ENCODE measurements around the gene FCRLB. TPM values are rescaled to one million over a fixed set of nuclear protein-coding genes. Genes with fewer than 3 reads are reported as not detected.

The FCRLB gene
- total RNA-seq, 1 experiment from 2014 or later = 17.0 TPM

Small RNA genes within 50 kb of the gene (small RNA-seq; reads per million reads assigned to genes)
- gene RF00019 (not detected), gene RN7SL466P (not detected)

Other genes with a start within 250 kb of the FCRLB start
- gene FCGR2A, start 216.1 kb upstream of the FCRLB start, total RNA-seq (2014; rRNA removed; shearing (Covaris generic)) = 0.16 TPM in 1 of 2 replicates, not detected in the other
- 1.5 and 1.9 TPM in 2 replicates for gene HSPA6, start 197.0 kb upstream of the FCRLB start, total RNA-seq (2014; rRNA removed; shearing (Covaris generic))
- gene FCGR3A, start 171.7 kb upstream of the FCRLB start, total RNA-seq (2014; rRNA removed; shearing (Covaris generic)) = not detected in 2 replicates
- gene FCGR3B, start 90.4 kb upstream of the FCRLB start, total RNA-seq (2014; rRNA removed; shearing (Covaris generic)) = not detected in 2 replicates
- gene FCGR2B, start 58.4 kb upstream of the FCRLB start, total RNA-seq (2014; rRNA removed; shearing (Covaris generic)) = 0.13 TPM in 1 of 2 replicates, not detected in the other
- gene FCRLA, start 14.3 kb upstream of the FCRLB start, total RNA-seq (2014; rRNA removed; shearing (Covaris generic)) = 0.84 and 1.5 TPM in 2 replicates
- gene DUSP12, start 28.2 kb downstream of the FCRLB start, total RNA-seq (2014; rRNA removed; shearing (Covaris generic)) = 50.0 and 61.1 TPM in 2 replicates
- 16.4 and 20.5 TPM in 2 replicates for gene ATF6, start 44.8 kb downstream of the FCRLB start, total RNA-seq (2014; rRNA removed; shearing (Covaris generic))

Measured in HT1080 (cell line).